Dendritic cell treated with granulocyte-macrophage colony-stimulating factor and Interleukin-4, amounts not matched to agents 40 ng/mL and 50 ng/mL, for 4 days (primary cell): Measurements from ENCODE around the gene FDX2.
"Not testable (repeated sequence)": the region's sequence is repeated elsewhere in the genome, so short reads cannot be mapped to it uniquely, and the experiment has no call there.

Experiments used
- H3K27ac Mint-ChIP-seq: one replicate; pipeline ENCODE4 v1.8.0; 2022; ENCODE audit warnings: mild to moderate bottlenecking, mixed read lengths
- H3K27me3 Mint-ChIP-seq: one replicate; pipeline ENCODE4 v1.8.0; 2022; ENCODE audit warnings: mild to moderate bottlenecking, mixed read lengths
- H3K36me3 Mint-ChIP-seq: one replicate; pipeline ENCODE4 v1.8.0; 2022; ENCODE audit warnings: low read depth, mixed read lengths
- H3K4me1 Mint-ChIP-seq: one replicate; pipeline ENCODE4 v1.8.0; 2022; ENCODE audit warnings: low read depth, mixed read lengths
- H3K4me3 Mint-ChIP-seq: one replicate; pipeline ENCODE4 v1.8.0; 2022; ENCODE audit warnings: mild to moderate bottlenecking, moderate library complexity, mixed read lengths
- H3K9me3 Mint-ChIP-seq: one replicate; pipeline ENCODE4 v1.8.0; 2022; ENCODE audit warnings: mixed read lengths
- intact Hi-C: fragments of 100-400 bp; cut with micrococcal nuclease; formaldehyde crosslinking; loops from one replicate; pipeline ENCODE4 v1.15.0; 2022

The FDX2 gene

GRCh38 chr19:10289167-10289835 lies 26.5 kb downstream of the FDX2 start:
- Mint-ChIP-seq H3K4me3 (peak overlapping the region; percentile 73), H3K36me3 (peaks cover 38% of the 10 kb centered on the region), H3K27ac (peak overlapping the region; percentile 67), H3K27me3 (peaks cover 48% of the 10 kb centered on the region), H3K4me1 (peaks cover 97% of the 10 kb centered on the region), H3K9me3 (no peaks in the 10 kb centered on the region)
- intact Hi-C loops = no loop called here

DNA sequence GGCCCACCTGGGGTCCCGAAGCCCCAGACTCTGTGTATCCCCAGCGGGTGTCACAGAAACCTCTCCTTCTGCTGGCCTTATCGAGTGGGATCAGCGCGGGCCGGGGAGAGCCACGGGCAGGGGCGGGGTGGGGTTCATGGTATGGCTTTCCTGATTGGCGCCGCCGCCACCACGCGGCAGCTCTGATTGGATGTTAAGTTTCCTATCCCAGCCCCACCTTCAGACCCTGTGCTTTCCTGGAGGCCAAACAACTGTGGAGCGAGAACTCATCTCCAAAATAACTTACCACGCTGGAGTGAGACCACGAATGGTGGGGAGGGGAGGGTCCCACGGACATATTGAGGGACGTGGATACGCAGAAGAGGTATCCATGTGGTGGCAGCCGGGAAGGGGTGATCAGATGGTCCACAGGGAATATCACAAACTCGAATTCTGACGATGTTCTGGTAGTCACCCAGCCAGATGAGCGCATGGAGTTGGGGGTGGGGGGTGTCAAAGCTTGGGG lies 27.1 kb downstream of the FDX2 start:
- Mint-ChIP-seq H3K27me3 (peaks cover 42% of the 10 kb centered on the region), H3K4me3 (peak overlapping the region; percentile 73), H3K9me3 (no peaks in the 10 kb centered on the region), H3K4me1 (peaks cover 97% of the 10 kb centered on the region), H3K36me3 (peaks cover 38% of the 10 kb centered on the region), H3K27ac (peak overlapping the region; percentile 67)
- intact Hi-C loops = no loop called here

DNA sequence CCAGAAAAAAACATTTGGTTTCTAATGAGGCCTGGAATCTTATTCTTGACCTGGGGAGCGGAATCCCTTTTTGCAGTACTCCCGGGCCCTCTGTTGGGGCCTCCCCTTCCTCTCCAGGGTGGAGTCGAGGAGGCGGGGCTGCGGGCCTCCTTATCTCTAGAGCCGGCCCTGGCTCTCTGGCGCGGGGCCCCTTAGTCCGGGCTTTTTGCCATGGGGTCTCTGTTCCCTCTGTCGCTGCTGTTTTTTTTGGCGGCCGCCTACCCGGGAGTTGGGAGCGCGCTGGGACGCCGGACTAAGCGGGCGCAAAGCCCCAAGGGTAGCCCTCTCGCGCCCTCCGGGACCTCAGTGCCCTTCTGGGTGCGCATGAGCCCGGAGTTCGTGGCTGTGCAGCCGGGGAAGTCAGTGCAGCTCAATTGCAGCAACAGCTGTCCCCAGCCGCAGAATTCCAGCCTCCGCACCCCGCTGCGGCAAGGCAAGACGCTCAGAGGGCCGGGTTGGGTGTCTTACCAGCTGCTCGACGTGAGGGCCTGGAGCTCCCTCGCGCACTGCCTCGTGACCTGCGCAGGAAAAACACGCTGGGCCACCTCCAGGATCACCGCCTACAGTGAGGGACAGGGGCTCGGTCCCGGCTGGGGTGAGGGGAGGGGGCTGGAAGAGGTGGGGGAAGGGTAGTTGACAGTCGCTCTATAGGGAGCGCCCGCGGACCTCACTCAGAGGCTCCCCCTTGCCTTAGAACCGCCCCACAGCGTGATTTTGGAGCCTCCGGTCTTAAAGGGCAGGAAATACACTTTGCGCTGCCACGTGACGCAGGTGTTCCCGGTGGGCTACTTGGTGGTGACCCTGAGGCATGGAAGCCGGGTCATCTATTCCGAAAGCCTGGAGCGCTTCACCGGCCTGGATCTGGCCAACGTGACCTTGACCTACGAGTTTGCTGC lies 28.7 kb downstream of the FDX2 start, which contains the start of gene ICAM4:
Gene ICAM4, plus strand, starts transcription at position 153 of the 935 bp plus-strand sequence. Its CDS starts 58 bp downstream, at position 211.
- H3K27me3 Mint-ChIP-seq = peaks cover 32% of the 10 kb centered on the region
- intact Hi-C loops = no loop called here
- peaks cover 45% of the 10 kb centered on the region for H3K36me3 Mint-ChIP-seq
- H3K4me3 Mint-ChIP-seq = peak within 1 kb of the TSS; percentile 71
- no peaks in the 10 kb centered on the region for H3K9me3 Mint-ChIP-seq
- H3K27ac Mint-ChIP-seq = peak within 1 kb of the TSS; percentile 81
- H3K4me1 Mint-ChIP-seq = peaks cover 89% of the 10 kb centered on the region

GRCh38 chr19:10285393-10285792 lies 30.4 kb downstream of the FDX2 start:
- Mint-ChIP-seq H3K27ac (peak overlapping the region; percentile 81), H3K36me3 (peaks cover 62% of the 10 kb centered on the region)
- intact Hi-C loops = no loop called here

DNA sequence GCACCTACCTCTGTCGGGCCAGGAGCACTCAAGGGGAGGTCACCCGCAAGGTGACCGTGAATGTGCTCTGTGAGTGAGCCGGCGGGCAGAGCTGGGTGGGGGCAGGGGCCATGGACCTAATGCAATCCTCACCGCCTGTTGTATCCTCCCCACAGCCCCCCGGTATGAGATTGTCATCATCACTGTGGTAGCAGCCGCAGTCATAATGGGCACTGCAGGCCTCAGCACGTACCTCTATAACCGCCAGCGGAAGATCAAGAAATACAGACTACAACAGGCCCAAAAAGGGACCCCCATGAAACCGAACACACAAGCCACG lies 30.9 kb downstream of the FDX2 start:
- intact Hi-C loops = no loop called here

More at GRCh38 chr19:10285393-10285792, 30.4 kb downstream of the FDX2 start:
- no peaks in the 10 kb centered on the region for H3K9me3 Mint-ChIP-seq
- peaks cover 17% of the 10 kb centered on the region for H3K27me3 Mint-ChIP-seq
- H3K4me3 Mint-ChIP-seq = peak overlapping the region; percentile 41
- peaks cover 73% of the 10 kb centered on the region for H3K4me1 Mint-ChIP-seq

DNA sequence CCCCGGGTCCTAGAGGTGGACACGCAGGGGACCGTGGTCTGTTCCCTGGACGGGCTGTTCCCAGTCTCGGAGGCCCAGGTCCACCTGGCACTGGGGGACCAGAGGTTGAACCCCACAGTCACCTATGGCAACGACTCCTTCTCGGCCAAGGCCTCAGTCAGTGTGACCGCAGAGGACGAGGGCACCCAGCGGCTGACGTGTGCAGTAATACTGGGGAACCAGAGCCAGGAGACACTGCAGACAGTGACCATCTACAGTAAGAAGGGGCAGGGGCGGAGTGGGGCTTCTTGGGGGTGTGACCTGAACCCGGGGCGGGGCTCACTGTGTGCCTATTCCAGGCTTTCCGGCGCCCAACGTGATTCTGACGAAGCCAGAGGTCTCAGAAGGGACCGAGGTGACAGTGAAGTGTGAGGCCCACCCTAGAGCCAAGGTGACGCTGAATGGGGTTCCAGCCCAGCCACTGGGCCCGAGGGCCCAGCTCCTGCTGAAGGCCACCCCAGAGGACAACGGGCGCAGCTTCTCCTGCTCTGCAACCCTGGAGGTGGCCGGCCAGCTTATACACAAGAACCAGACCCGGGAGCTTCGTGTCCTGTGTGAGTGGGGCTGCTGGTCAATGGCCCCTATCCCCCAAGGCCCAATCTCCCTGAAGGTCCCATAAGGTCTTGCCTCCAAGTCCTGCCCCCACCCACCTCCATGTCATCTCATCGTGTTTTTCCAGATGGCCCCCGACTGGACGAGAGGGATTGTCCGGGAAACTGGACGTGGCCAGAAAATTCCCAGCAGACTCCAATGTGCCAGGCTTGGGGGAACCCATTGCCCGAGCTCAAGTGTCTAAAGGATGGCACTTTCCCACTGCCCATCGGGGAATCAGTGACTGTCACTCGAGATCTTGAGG lies 31.5 kb downstream of the FDX2 start:
- intact Hi-C loops = no loop called here

More for the DNA sequence above, 30.9 kb downstream of the FDX2 start:
- H3K27ac Mint-ChIP-seq = peak overlapping the region; percentile 81
- H3K27me3 Mint-ChIP-seq = peaks cover 12% of the 10 kb centered on the region
- no peaks in the 10 kb centered on the region for H3K9me3 Mint-ChIP-seq
- no peak overlapping the region for H3K4me3 Mint-ChIP-seq
- peaks cover 73% of the 10 kb centered on the region for H3K4me1 Mint-ChIP-seq
- peaks cover 66% of the 10 kb centered on the region for H3K36me3 Mint-ChIP-seq

GRCh38 chr19:10283301-10284064 lies 32.3 kb downstream of the FDX2 start:
- no peaks in the 10 kb centered on the region for H3K9me3 Mint-ChIP-seq
- no peaks in the 10 kb centered on the region for H3K27me3 Mint-ChIP-seq
- intact Hi-C loops = no loop called here
- peaks cover 75% of the 10 kb centered on the region for H3K4me1 Mint-ChIP-seq
- no peak overlapping the region for H3K4me3 Mint-ChIP-seq
- H3K27ac Mint-ChIP-seq = no peak overlapping the region
- H3K36me3 Mint-ChIP-seq = peaks cover 81% of the 10 kb centered on the region

More for the DNA sequence above, 31.5 kb downstream of the FDX2 start:
- H3K4me1 Mint-ChIP-seq = peaks cover 75% of the 10 kb centered on the region
- H3K27me3 Mint-ChIP-seq = peaks cover 6% of the 10 kb centered on the region
- no peak overlapping the region for H3K4me3 Mint-ChIP-seq
- no peaks in the 10 kb centered on the region for H3K9me3 Mint-ChIP-seq
- H3K27ac Mint-ChIP-seq = peak overlapping the region; percentile 81
- peaks cover 73% of the 10 kb centered on the region for H3K36me3 Mint-ChIP-seq

- H3K27ac Mint-ChIP-seq, H3K4me3 Mint-ChIP-seq, intact Hi-C loops, H3K27me3 Mint-ChIP-seq, H3K9me3 Mint-ChIP-seq: not testable (repeated sequence)
- Mint-ChIP-seq H3K4me1 (peaks cover 74% of the 10 kb centered on the region), H3K36me3 (peaks cover 95% of the 10 kb centered on the region)
Measured at GRCh38 chr19:10282043-10282442, 33.8 kb downstream of the FDX2 start.

- H3K36me3 Mint-ChIP-seq = peaks cover 100% of the 10 kb centered on the region
- H3K27ac Mint-ChIP-seq = peak overlapping the region; percentile 68
- intact Hi-C loops = no loop called here
- no peaks in the 10 kb centered on the region for H3K9me3 Mint-ChIP-seq
- peaks cover 69% of the 10 kb centered on the region for H3K4me1 Mint-ChIP-seq
- H3K27me3 Mint-ChIP-seq = no peaks in the 10 kb centered on the region
- no peak overlapping the region for H3K4me3 Mint-ChIP-seq
Measured at GRCh38 chr19:10279737-10280442, 35.9 kb downstream of the FDX2 start.

DNA sequence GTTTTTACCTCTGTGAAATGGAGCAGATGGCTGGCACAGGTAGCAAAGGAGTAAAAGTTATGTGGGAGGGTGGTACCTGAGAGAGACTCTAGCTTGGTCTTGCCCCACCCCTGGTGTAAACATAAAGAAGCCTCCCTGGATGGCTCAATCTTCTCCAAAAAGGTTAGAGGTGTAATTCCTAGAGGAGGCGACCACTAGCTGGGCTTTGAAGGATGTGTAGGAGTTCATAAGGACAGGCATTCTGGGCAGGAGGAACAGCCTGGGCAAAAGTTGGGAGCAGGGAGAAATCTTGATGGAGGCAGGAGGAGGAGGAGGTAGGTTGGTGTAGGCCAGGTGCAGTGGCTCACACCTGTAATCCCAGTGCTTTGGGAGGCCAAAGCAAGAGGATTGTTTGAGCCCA lies 36.9 kb downstream of the FDX2 start:
- peaks cover 69% of the 10 kb centered on the region for H3K4me1 Mint-ChIP-seq
- H3K4me3 Mint-ChIP-seq = peak overlapping the region; percentile 17
- H3K27ac Mint-ChIP-seq = peak overlapping the region; percentile 43
- no peaks in the 10 kb centered on the region for H3K9me3 Mint-ChIP-seq
- H3K36me3 Mint-ChIP-seq = peaks cover 100% of the 10 kb centered on the region
- intact Hi-C loops = no loop called here
- H3K27me3 Mint-ChIP-seq = no peaks in the 10 kb centered on the region

DNA sequence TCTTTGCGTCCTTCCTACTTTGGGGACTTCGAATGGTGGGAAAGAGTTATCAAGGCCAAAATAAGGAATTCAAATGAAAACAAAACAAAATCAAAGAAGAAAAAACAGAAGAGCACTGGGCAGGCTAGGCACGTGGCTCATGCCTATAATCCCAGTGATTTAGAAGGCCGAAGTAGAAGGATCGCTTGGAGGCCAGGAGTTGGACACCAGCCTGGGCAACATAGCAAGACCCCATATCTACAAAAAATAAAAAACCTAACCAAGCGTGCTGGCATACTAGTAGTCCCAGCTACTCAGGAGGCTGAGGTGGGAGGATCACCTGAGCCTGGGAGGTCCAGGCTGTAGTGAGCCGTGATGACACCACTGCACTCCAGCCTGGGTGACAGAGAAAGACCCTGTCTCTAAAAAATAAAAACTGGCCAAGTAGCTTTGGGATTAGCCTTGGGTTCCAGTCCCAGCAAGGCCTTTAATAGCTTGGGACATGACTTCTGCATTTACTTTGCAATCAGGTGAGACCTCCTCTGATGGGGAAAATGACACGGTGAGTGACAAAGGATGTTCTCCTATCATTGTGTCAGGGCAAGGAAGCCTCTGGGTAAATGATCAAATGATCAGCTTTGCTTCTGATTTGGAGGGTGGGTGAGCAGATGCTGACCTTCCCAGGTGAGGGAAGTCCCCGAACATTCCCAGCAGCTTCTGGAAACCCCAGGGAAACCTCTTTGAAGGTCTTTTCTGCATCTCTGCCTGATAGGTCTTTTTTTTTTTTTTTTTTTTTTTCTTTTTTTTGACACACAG lies 37.8 kb downstream of the FDX2 start:
- H3K4me1 Mint-ChIP-seq = peaks cover 63% of the 10 kb centered on the region
- intact Hi-C loops = no loop called here
- peak overlapping the region; percentile 53 for H3K27ac Mint-ChIP-seq

DNA sequence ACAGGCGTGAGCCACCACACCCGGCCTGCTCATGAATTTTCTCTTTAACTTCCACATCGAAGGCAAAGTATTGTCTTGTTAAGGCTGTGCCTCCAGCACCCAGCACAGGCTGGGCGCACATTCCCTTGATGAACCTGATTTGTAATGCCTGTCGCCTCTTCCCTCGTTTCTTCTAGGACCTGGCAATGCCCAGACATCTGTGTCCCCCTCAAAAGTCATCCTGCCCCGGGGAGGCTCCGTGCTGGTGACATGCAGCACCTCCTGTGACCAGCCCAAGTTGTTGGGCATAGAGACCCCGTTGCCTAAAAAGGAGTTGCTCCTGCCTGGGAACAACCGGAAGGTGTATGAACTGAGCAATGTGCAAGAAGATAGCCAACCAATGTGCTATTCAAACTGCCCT lies 41.2 kb downstream of the FDX2 start:
- Mint-ChIP-seq H3K4me3 (peak overlapping the region; percentile 94), H3K27me3 (no peaks in the 10 kb centered on the region), H3K4me1 (peaks cover 61% of the 10 kb centered on the region), H3K27ac (peak overlapping the region; percentile 74), H3K9me3 (no peaks in the 10 kb centered on the region), H3K36me3 (peaks cover 94% of the 10 kb centered on the region)
- intact Hi-C loops = no loop called here

More for the DNA sequence above, 37.8 kb downstream of the FDX2 start:
- Mint-ChIP-seq H3K9me3 (no peaks in the 10 kb centered on the region), H3K27me3 (no peaks in the 10 kb centered on the region), H3K4me3 (peak overlapping the region; percentile 37), H3K36me3 (peaks cover 100% of the 10 kb centered on the region)
